ENCODE data around the gene NCKAP5. TPM values are rescaled to one million over a fixed set of nuclear protein-coding genes. Genes with fewer than 3 reads are reported as not detected.

Gene NCKAP5
- total and polyA plus RNA-seq, 9 of the 15 experiments (the other 6 are each of a cell fraction or from before 2014, with no cell fraction given), result not detected

GRCh38 chr2:133352719-133353118, 215.5 kb downstream of the NCKAP5 start:
- ChIA-PET POLR2A (no interaction called here), CTCF (ENCODE audit: low intra/inter-chr PET ratio) (no interaction called here)
- Histone ChIP-seq H3K27me3 (ENCODE audit: control insufficient read depth in 2 of 2, insufficient read depth in 2 of 2, low read length in 2 of 2) (no peaks in the 10 kb centered on the region), H3K9me3 (replicated peaks; ENCODE audit: control insufficient read depth, insufficient read depth, low read depth, low read length) (no peaks in the 10 kb centered on the region; the same call in 1 of the 2 replicates), H3K4me3 (no peak overlapping the region), H3K9ac (ENCODE audit: insufficient read depth in 1 of 2, low read depth in 2 of 2, low read length in 2 of 2) (no peak overlapping the region), H3K36me3 (ENCODE audit: control insufficient read depth, insufficient read depth, low read length) (no peaks in the 10 kb centered on the region), H3K79me2 (ENCODE audit: control insufficient read depth, insufficient read depth, low read length) (no peaks in the 10 kb centered on the region), H3K4me1 (replicated peaks in 1 of 2; ENCODE audit: control insufficient read depth in 2 of 2, insufficient read depth in 2 of 2, low read length in 2 of 2) (no peaks in the 10 kb centered on the region), H3K4me2 (ENCODE audit: insufficient read depth, low read length) (no peak overlapping the region), H3K27ac (ENCODE audit: extremely low read depth, low read depth, low read length) (no peak overlapping the region), H4K20me1 (replicated peaks; ENCODE audit: control insufficient read depth, insufficient read depth, low read length) (no peaks in the 10 kb centered on the region), H3K9me1 (ENCODE audit: control insufficient read depth, insufficient read depth, low read length) (no peaks in the 10 kb centered on the region), H2AFZ (ENCODE audit: low read depth, low read length) (no peak overlapping the region)
- TF ChIP-seq SMARCB1 (IDR thresholded peaks at IDR 0.05; ENCODE audit: insufficient read length, low read depth) (no peak), NCOA2 (IDR thresholded peaks at IDR 0.05; ENCODE audit: partially characterized antibody in 2 of 2) (no peak), JUNB (CRISPR knock-in tag; conservative IDR thresholded peaks at IDR 0.05) (no peak), ZNF445 (CRISPR knock-in tag; IDR thresholded peaks at IDR 0.05; ENCODE audit: low read depth) (no peak), ATF2 (CRISPR knock-in tag; IDR thresholded peaks at IDR 0.05) (no peak), TRIM25 (IDR thresholded peaks at IDR 0.05; ENCODE audit: borderline replicate concordance) (no peak), ZBTB17 (CRISPR knock-in tag; IDR thresholded peaks at IDR 0.05) (no peak), ARID4B (CRISPR knock-in tag; IDR thresholded peaks at IDR 0.05) (no peak), L3MBTL2 (IDR thresholded peaks at IDR 0.05) (no peak), FOXA1 (IDR thresholded peaks at IDR 0.05; ENCODE audit: borderline replicate concordance) (no peak), HMG20A (CRISPR knock-in tag; conservative IDR thresholded peaks at IDR 0.05) (no peak), ZNF23 (CRISPR knock-in tag; IDR thresholded peaks at IDR 0.05) (no peak), U2AF2 (optimal IDR thresholded peaks at IDR 0.05; ENCODE audit: low read depth, low read length) (no peak), ETV5 (CRISPR knock-in tag; IDR thresholded peaks at IDR 0.05; ENCODE audit: low read depth) (no peak), ZBTB26 (CRISPR knock-in tag; IDR thresholded peaks at IDR 0.05) (no peak)
- no peak for DNase-seq (ENCODE audit: extremely low read depth in 1 of 4, low spot score in 3 of 4)
- intact Hi-C loops (cut with micrococcal nuclease), result no loop called here
- no TSS peak for BruUV-seq (replicated peaks)
- no peak for ATAC-seq
- 0% methylated on average over 1 of the region's 1 CpG for WGBS (ENCODE audit: insufficient coverage, low coverage, missing lambda C conversion rate)
- FAIRE-seq, result no peak
- in situ Hi-C loops (cut with MboI), result no loop called here

Data from K562 (cell line).